ENCODE results near the gene CLPTM1. TPM values are rescaled to one million over a fixed set of nuclear protein-coding genes. Genes with fewer than 3 reads are reported as not detected.

The CLPTM1 gene
- total RNA-seq, 1 experiment from 2014 or later: 82.0 TPM

- no peak overlapping the region for H3K14ac ChIP-seq (ENCODE audit: insufficient read depth, low read length)
- no peak overlapping the region for H2BK20ac ChIP-seq (ENCODE audit: low read depth, low read length, poor library complexity, severe bottlenecking)
- H3K9me3 Mint-ChIP-seq: no peaks in the 10 kb centered on the region; a peak in 1 of 5 replicates
- H2BK120ac ChIP-seq (ENCODE audit: low read depth, low read length, poor library complexity, severe bottlenecking): no peak overlapping the region
- H2AFZ ChIP-seq (ENCODE audit: low read length): no peak overlapping the region
- H3K56ac ChIP-seq (ENCODE audit: insufficient read length, low read depth, low read length): no peak overlapping the region
- H3K27ac ChIP-seq (ENCODE audit: insufficient read length, low read depth, low read length): no peak overlapping the region
- peaks cover 18 to 56% (median 40%) of the 10 kb centered on the region in 3 experiments; a peak in 6 of 7 replicates for H3K36me3 Mint-ChIP-seq (ENCODE audit: insufficient read depth in 1 of 3, low read depth in 3 of 3)
- peak overlapping the region; percentile 93 to 99 for H3K4me3 Mint-ChIP-seq
- H3K4me1 Mint-ChIP-seq: peaks cover 10 to 13% of the 10 kb centered on the region in 2 experiments
- H3T11ph ChIP-seq (ENCODE audit: low read length): no peak overlapping the region
- peak overlapping the region in 1 of 3 experiments; percentile 81; a peak in 2 of 7 replicates for H3K27ac Mint-ChIP-seq
- H3K4me1 ChIP-seq (ENCODE audit: insufficient read depth, low read length): no peaks in the 10 kb centered on the region; the same call in 1 of the 2 replicates
- no peak overlapping the region for H4K91ac ChIP-seq (ENCODE audit: insufficient read length, low read depth, low read length)
- no peak overlapping the region for H4K8ac ChIP-seq (replicated peaks; ENCODE audit: insufficient read length, low read depth, low read length)
- no peak for DNase-seq
- peaks cover 10% of the 10 kb centered on the region; the same call in 1 of the 2 replicates for H3K79me2 ChIP-seq (ENCODE audit: insufficient read depth, low read length)
- H2BK12ac ChIP-seq (ENCODE audit: insufficient read length, low read depth, low read length): no peak overlapping the region
- no peaks in the 10 kb centered on the region for H3K9me3 ChIP-seq (ENCODE audit: control insufficient read depth, low read depth, low read length)
- H2BK5ac ChIP-seq (ENCODE audit: insufficient read length, low read length): no peak overlapping the region
- peaks cover 14% of the 10 kb centered on the region for H3K79me1 ChIP-seq (ENCODE audit: insufficient read depth, low read depth, low read length, poor library complexity, severe bottlenecking)
- no peak overlapping the region for H3K23ac ChIP-seq (ENCODE audit: insufficient read length, low read depth, low read length)
- no peak overlapping the region for H2BK15ac ChIP-seq (ENCODE audit: low read depth, low read length)
- H3K27me3 Mint-ChIP-seq (ENCODE audit: low read depth): no peaks in the 10 kb centered on the region
- no peak for TF ChIP-seq CTCF (conservative IDR thresholded peaks at IDR 0.05)
- no peak overlapping the region for H3K18ac ChIP-seq (ENCODE audit: insufficient read length, low read depth, low read length)
- H4K20me1 ChIP-seq (ENCODE audit: control insufficient read depth, insufficient read depth, insufficient read length): no peaks in the 10 kb centered on the region
- no peak overlapping the region for H3K4ac ChIP-seq (ENCODE audit: low read depth, low read length)
- no peak overlapping the region for H2AK5ac ChIP-seq (ENCODE audit: insufficient read length, low read length)
- peaks cover 6% of the 10 kb centered on the region for H3K23me2 ChIP-seq (ENCODE audit: insufficient read length, low read depth, low read length, poor library complexity, severe bottlenecking)
- no peaks in the 10 kb centered on the region for H3K27me3 ChIP-seq (ENCODE audit: insufficient read depth, low read length)
- no peak overlapping the region for H3K9ac ChIP-seq (ENCODE audit: extremely low read depth, insufficient read length, low read length)
- H3K4me2 ChIP-seq (ENCODE audit: insufficient read depth, insufficient read length, low read length): peak overlapping the region; percentile 86
- no CpG with 5 or more reads among the region's 19 CpGs for WGBS (ENCODE audit: extremely low coverage, insufficient read length, low lambda C conversion rate)
- no peak overlapping the region for H4K5ac ChIP-seq (ENCODE audit: insufficient read length, low read depth, low read length)
Measured at GRCh38 chr19:45040059-45040771, 85.0 kb downstream of the CLPTM1 start.
